ENCODE results near the gene CALR. TPM values are rescaled to one million over a fixed set of nuclear protein-coding genes. Genes with fewer than 3 reads are reported as not detected.
A peak's percentile ranks its signal among the peaks of the same experiment; 100 is the strongest.

Gene CALR
- polyA plus RNA-seq, 1 of the 3 experiments (the other 2 are of a cell fraction), result 1,334 TPM

GRCh38 chr19:12938779-12939601 is 581 bp downstream of the CALR start:
- H3K4me2 ChIP-seq, result peak overlapping the region; percentile 97
- H3K27ac ChIP-seq (ENCODE audit: low read depth in 2 of 2, low read length in 1 of 2), result peak overlapping the region; percentile 71 to 80
- no peak for TF ChIP-seq RXRA (IDR thresholded peaks at IDR 0.05; ENCODE audit: borderline replicate concordance, low read depth)
- TF ChIP-seq RCOR1 (IDR thresholded peaks at IDR 0.05; ENCODE audit: low read length), result no peak
- TF ChIP-seq CTCF (IDR thresholded peaks at IDR 0.05), result peak; percentile 28; the same call in 1 of the 2 replicates
- TF ChIP-seq POLR2AphosphoS5 (IDR thresholded peaks at IDR 0.05; ENCODE audit: low read depth, low read length), result 0 out of 2 replicates have a peak, but pooled peaks have one; percentile 2
- TF ChIP-seq YY1 (IDR thresholded peaks at IDR 0.05; ENCODE audit: low read depth), result no peak
- TF ChIP-seq MXI1 (IDR thresholded peaks at IDR 0.05; ENCODE audit: low read depth, low read length), result peak; percentile 39; the same call in 1 of the 2 replicates
- peaks cover 25 to 48% of the 10 kb centered on the region in 2 experiments for H3K36me3 ChIP-seq (replicated peaks in 1 of 2; ENCODE audit: control insufficient read depth in 1 of 2, insufficient read depth in 2 of 2, low read length in 1 of 2)
- H3K9ac ChIP-seq, result peak overlapping the region; percentile 98
- H3K27me3 ChIP-seq (ENCODE audit: insufficient read depth), result no peaks in the 10 kb centered on the region
- CTCF ChIA-PET, result interaction anchor here (0.5 to 1.8 kb wide), 5 partner anchors 11 to 48 kb away, joined by 3 to 9 read pairs (median 3); partner anchors contain the start of gene GCDH
- 3% methylated on average over 38 of the region's 54 CpGs for WGBS (ENCODE audit: low lambda C conversion rate)
- H3K9me3 ChIP-seq, result no peaks in the 10 kb centered on the region
- H3K79me2 ChIP-seq (ENCODE audit: insufficient read depth), result peaks cover 53% of the 10 kb centered on the region
- H2AFZ ChIP-seq (ENCODE audit: low read depth), result no peak overlapping the region; the same call in 1 of the 2 replicates
- POLR2A ChIA-PET, result interaction anchor here (0.6 to 3.3 kb wide), 5 partner anchors 15 to 214 kb away, joined by 3 to 16 read pairs (median 7); partner anchors contain the start of gene GCDH
- H4K20me1 ChIP-seq (ENCODE audit: insufficient read depth), result peaks cover 29% of the 10 kb centered on the region
- peaks cover 49% of the 10 kb centered on the region for H3F3A ChIP-seq (replicated peaks; ENCODE audit: insufficient read depth)
- no peak for DNase-seq
- H3K4me3 ChIP-seq (ENCODE audit: low read depth in 2 of 2, low read length in 1 of 2), result peak overlapping the region; percentile 89 to 97
- peaks cover 19 to 34% of the 10 kb centered on the region in 2 experiments; a peak in 3 of 4 replicates for H3K4me1 ChIP-seq (ENCODE audit: control insufficient read depth in 1 of 2, insufficient read depth in 2 of 2, low read depth in 1 of 2, low read length in 1 of 2)
- H3K9me2 ChIP-seq, result no peaks in the 10 kb centered on the region

- no peaks in the 10 kb centered on the region for H3K27me3 ChIP-seq (ENCODE audit: insufficient read depth)
- peak overlapping the region; percentile 97 for H3K4me2 ChIP-seq
- H3K9me2 ChIP-seq, result no peaks in the 10 kb centered on the region
- H3K9me3 ChIP-seq, result no peaks in the 10 kb centered on the region
- ChIA-PET CTCF (interaction anchor here (0.5 to 1.2 kb wide), 4 partner anchors 12 to 49 kb away, joined by 3 read pairs; partner anchors contain the start of gene GCDH), POLR2A (interaction anchor here (0.6 to 3.3 kb wide), 4 partner anchors 24 to 213 kb away, joined by 3 to 16 read pairs (median 4); partner anchors contain the start of gene GCDH)
- H3K4me3 ChIP-seq (ENCODE audit: low read depth in 2 of 2, low read length in 1 of 2), result peak overlapping the region; percentile 89 to 97
- DNase-seq, result no peak
- H3K4me1 ChIP-seq (ENCODE audit: control insufficient read depth in 1 of 2, insufficient read depth in 2 of 2, low read depth in 1 of 2, low read length in 1 of 2), result peaks cover 19 to 34% of the 10 kb centered on the region in 2 experiments; a peak in 3 of 4 replicates
- no peak overlapping the region for H2AFZ ChIP-seq (ENCODE audit: low read depth)
- no peak for TF ChIP-seq TCF12 (IDR thresholded peaks at IDR 0.05)
- TF ChIP-seq MXI1 (IDR thresholded peaks at IDR 0.05; ENCODE audit: low read depth, low read length), result no peak
- no peak for TF ChIP-seq TEAD4 (IDR thresholded peaks at IDR 0.05; ENCODE audit: borderline replicate concordance, insufficient read depth)
- TF ChIP-seq EP300 (IDR thresholded peaks at IDR 0.05; ENCODE audit: borderline replicate concordance in 1 of 2, low read depth in 1 of 2, low read length in 1 of 2), result no peak
- peaks cover 36 to 58% of the 10 kb centered on the region in 2 experiments for H3K36me3 ChIP-seq (replicated peaks in 1 of 2; ENCODE audit: control insufficient read depth in 1 of 2, insufficient read depth in 2 of 2, low read length in 1 of 2)
- peaks cover 53% of the 10 kb centered on the region for H3K79me2 ChIP-seq (ENCODE audit: insufficient read depth)
- WGBS (ENCODE audit: low lambda C conversion rate), result 71% methylated on average over 5 of the region's 10 CpGs
- peaks cover 59% of the 10 kb centered on the region for H3F3A ChIP-seq (replicated peaks; ENCODE audit: insufficient read depth)
- H4K20me1 ChIP-seq (ENCODE audit: insufficient read depth), result peaks cover 33% of the 10 kb centered on the region
- H3K27ac ChIP-seq (ENCODE audit: low read depth in 2 of 2, low read length in 1 of 2), result peak overlapping the region; percentile 51 to 71; a peak in 3 of 4 replicates
- H3K9ac ChIP-seq, result peak overlapping the region; percentile 98
Measured at GRCh38 chr19:12939975-12940423, 1.6 kb downstream of the CALR start.

All from SK-N-SH (cell line).